HG03432 (cell line): ENCODE data around the gene MAU2.

Experiments
- ATAC-seq: cut with Tn5 transposase; IDR thresholded peaks from one replicate; pipeline ENCODE4 v1.9.1; 2021; ENCODE audit warnings: mild to moderate bottlenecking, moderate library complexity; ENCODE audit not compliant: unreplicated experiment

MAU2 gene, protein sequence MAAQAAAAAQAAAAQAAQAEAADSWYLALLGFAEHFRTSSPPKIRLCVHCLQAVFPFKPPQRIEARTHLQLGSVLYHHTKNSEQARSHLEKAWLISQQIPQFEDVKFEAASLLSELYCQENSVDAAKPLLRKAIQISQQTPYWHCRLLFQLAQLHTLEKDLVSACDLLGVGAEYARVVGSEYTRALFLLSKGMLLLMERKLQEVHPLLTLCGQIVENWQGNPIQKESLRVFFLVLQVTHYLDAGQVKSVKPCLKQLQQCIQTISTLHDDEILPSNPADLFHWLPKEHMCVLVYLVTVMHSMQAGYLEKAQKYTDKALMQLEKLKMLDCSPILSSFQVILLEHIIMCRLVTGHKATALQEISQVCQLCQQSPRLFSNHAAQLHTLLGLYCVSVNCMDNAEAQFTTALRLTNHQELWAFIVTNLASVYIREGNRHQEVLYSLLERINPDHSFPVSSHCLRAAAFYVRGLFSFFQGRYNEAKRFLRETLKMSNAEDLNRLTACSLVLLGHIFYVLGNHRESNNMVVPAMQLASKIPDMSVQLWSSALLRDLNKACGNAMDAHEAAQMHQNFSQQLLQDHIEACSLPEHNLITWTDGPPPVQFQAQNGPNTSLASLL

DNA sequence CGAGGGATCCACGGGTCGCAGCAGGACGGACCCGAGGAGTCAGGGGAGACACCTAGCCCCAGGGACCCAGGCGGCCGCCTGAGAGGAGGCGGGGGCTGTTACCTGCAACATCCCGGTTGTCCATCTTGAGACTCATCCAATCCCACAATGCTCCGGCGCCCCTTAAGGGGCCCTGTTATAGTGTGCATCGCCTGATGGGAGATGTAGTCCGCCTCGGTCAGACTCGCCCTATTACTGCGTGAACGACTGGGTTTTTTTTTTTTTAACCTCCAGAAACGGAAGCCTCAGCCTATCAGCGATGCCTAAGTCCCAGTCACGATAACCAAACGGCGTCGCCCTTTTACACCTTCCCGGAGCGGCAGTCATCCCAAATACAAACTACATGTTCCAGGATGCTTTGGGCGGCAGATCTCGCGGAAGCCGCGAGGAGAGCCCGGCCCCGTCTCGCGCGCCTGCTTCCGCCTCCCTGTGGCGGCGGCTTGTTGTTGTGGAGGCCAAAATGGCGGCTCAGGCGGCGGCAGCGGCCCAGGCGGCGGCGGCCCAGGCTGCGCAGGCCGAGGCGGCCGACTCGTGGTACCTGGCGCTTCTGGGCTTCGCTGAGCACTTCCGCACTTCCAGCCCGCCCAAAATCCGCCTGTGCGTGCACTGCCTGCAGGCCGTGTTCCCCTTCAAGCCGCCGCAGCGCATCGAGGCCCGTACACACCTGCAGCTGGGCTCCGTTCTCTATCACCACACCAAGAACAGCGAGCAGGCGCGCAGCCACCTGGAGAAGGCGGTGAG is at the start of gene MAU2, which contains the start of gene SUGP1:
TSS of gene MAU2 (plus strand) at position 469 of the 780 bp plus-strand sequence. CDS start at position 500, 31 bp downstream.
TSS of gene SUGP1 (minus strand) at position 149 of the 780 bp plus-strand sequence. CDS start at position 136, 13 bp downstream.
- peak; percentile 90 for ATAC-seq

DNA sequence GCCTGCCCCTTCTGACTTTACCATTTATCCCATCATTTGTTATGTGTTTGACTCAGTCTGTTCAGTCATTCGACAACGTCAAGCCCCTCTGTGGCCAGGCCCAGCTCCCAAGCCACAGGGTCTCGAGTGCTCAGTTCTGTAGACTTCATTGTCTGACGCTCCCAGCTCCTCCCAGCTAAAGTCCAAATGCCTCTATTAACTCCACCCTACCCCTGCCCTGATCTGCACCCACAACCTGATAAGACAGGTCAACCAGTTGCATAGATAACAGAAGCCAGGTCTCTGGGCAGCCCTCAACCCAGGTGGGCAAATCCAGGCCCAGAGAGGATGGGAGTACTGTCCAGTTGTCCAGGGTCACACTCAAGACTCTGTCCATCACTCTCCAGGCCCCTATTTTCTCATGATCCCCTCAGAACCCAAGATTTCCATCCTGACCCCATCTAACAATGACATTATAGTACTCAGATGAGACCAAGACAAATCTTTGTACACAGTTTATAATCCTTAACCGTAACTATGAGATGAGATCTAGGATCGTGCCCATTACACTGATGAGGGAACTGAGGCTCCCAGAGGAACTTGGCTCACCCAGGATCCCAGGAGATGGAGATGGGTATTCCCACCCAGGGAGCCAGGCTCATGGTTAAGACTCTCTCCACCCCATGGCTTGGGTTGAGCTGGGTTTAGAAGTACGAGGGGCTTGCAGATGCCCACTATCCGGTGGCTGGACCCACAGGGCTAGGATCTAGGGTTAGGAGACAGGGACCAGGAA is 48.6 kb upstream of the MAU2 start:
- ATAC-seq = no peak

DNA sequence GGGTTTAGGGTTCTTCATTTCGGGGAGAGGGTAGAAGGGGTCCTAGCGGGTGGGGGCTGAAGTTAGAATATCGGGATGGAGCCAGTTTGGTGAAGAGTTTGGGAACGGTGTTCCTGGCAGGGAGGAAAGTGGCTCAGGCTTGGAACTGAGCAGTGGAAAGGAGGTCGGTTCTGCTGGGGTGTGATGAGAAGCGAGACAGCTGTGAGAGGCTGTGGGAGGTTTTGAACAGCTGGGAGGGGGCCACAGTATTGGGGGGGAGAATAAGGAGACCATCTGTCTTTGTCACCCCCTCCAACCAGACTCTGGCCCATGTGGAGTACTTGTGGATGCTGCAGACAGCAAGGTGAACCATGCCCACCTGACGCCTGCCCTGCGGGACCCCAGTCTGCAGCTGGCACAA is 46.5 kb upstream of the MAU2 start:
- no peak for ATAC-seq

DNA sequence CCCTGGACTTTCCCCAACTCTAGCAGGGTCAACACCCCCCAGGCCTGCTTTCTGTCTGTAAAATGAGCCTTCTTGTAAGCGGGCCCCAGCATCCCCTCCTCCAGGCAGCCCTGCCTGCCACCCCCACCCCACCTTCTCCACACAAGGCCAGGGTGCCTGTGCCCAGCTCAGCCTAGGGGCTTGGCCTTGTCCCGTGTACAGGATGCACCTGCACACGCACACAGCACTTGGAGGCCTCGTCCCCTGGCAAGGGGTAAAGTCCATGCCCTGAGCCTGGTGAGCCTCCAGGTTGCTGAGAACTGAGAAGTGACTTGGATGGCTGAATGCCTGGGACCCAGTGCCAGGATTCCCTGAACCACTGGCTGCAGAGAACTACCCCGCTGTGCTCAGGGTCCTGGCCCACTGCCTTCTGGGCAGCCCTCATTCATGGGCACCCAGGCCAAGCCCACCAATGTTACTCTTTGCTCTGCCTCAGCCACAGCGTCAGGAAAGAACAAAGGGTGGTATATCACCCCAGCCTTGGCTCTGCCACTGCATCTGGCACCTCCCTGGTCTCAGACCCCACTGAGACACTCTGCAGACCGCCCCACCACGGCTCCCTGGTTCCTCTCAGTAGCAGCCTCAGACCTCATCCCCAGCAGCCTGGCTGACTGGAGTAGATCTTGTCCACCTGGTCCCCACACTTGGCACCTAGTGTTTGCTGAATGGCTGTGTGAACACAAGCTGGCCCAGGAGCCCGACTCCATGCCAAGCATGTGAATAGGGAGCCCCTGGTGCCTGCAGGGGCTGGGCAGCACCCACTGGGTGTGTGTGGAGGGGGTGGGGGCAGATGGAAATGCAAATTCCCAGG is 45.7 kb upstream of the MAU2 start:
- no peak for ATAC-seq

DNA sequence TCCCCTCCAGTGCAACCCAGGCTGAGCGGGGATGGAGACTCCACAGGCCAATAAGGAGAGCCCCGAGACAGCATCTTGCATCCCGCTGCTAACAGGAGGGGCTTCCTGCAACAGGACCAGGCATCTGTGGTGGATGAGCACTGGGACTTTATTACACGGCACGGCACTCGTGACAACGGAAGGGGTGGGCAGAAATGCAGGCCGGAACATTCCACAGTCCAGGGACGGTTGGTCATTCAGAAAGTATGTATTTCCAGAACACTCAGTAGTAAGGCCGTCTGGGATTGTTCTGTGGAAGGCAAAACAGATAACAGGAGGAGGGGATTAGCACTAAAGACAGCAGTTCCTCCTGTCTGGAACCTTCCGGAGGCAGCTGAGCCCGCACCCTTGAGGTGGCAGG is 44.2 kb upstream of the MAU2 start:
- ATAC-seq = no peak

DNA sequence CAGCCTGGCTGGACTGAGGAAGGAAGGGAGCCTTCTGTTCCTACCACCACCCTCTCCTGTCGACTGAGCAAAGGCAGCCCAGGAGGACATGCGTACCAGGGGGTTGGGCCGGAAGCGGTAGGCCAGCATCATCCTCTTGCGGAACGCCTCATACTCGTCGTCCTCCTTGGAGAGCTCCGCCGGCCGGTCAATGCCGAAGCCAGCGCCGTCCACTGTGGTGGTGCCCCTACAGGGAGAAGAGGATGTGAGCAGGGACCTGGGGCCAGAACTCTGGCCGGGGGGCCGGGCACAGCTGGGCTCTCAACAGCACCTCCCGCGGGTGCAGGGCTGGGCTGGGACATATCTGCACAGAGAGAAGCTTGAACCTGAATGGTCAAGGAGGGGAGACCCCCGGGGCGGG is 43.8 kb upstream of the MAU2 start:
- ATAC-seq = no peak

DNA sequence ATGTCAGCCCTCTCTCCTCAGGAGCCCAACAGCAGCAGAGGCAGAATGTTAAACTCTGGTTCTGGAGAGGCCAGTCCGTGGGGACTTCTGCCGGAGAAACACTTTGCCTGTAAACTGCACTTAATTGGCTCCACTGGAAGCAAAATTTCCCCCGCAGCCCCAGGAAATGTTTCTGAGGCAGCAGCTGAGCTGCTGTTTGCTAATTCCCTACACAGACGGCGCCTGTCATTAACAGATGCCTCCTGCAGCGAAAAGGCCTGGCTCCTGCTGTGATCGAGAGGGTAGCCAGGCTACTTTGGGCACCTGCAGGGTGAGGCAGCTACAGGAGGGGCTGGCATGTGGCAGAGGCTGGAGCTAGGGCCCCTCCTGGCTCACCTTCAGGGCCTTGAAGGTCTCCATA is 42.3 kb upstream of the MAU2 start:
- ATAC-seq = no peak

DNA sequence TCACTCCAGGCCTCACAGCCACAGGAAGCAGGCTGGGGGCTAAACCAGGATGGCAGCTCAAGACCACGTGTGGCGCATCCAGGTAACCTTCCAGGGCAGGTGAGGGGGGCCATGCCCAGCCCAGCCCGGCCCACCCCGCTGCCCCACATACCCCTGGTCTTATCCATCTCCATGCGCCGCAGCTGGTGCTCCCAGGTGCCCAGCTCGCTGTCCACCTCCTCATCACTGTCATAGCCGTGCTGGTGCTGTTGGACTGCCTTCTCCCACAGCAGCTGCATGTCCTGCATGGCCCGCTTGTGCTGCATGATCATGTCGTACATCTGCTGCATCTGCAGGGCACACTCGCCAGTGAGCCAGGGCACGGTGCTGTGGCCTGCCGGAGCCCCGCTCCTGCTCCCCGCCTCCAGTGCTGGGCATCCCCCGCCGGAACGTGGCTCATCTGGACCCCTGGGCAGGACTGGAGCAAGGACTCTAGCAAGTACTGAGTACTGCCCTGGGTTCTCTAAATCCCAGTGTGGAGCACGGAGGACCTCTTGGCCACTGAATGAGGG is 41.5 kb upstream of the MAU2 start:
- ATAC-seq = no peak

DNA sequence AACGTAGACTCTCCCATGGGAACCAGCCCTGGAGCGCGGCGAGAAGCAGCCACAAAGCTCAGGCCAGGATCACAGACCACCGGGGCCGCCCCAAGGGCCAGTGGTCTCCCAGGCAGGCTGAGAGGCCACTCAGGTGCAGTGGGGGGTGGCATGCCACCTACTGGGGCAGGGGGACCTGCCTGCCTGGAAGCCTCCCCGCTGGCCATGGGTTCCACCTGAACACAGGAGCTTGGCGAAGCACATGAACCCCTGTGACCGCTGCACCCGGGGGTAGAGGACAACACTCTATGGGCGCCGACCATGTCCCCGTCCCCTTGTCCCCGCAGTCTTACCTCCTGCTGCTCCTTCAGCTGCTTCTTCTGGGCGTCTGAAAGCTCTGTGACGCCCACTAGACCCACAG is 40.8 kb upstream of the MAU2 start:
- ATAC-seq = no peak

DNA sequence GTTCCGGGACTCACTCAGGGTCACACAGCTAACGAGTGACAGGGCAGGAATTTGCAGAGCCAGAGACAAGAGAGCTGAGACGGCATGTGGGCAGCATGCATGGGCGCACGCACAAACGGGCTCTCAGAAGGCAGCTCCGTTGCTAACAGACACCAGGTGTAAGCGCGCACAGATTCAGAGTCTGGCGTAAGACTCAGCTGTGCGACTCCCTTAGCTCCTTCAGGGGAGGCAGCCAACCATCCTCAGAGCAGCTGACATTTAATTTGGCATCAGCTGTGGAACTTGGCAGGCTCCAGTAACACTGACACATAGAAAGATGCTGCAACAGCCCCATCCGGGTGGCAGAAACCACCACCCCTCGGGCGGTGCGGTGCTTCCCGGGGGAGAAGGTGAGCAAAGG is 40.1 kb upstream of the MAU2 start:
- ATAC-seq = no peak

DNA sequence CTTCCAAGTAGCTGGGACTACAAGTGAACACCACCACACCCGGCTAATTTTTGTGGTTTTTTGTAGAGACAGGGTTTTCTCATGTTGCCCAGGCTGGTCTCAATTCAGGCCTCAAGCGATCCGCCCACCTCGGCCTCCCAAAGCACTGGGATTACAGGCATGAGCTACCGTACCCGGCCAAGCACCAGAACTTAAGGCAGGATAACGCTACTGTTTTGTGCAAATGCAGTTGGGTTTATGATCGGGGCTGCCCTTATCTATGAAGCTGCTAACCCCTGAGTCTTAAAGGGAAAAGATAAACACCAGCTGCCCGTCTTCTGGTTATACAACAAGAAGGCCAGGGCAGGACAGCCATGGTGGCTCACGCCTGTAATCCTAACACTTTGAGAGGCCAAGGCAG is 34.9 kb upstream of the MAU2 start:
- ATAC-seq = no peak

DNA sequence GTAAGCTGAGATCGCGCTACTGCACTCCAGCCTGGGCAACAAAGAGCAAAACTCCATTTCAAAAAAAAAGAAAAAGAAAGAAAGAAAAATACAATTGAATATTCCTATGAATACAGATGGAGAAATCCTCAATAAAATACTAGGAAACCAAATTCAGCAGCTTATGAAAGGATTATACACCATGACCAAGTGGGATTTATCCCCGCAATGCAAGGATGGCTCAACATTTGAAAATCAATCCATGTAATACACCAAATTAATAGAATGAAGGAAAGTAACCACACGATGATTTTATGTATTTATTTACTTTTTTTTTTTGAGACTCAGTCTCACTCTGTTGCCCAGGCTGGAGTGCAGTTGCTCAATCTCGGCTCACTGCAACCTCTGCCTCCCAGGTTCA is 28.0 kb upstream of the MAU2 start:
- ATAC-seq = no peak

DNA sequence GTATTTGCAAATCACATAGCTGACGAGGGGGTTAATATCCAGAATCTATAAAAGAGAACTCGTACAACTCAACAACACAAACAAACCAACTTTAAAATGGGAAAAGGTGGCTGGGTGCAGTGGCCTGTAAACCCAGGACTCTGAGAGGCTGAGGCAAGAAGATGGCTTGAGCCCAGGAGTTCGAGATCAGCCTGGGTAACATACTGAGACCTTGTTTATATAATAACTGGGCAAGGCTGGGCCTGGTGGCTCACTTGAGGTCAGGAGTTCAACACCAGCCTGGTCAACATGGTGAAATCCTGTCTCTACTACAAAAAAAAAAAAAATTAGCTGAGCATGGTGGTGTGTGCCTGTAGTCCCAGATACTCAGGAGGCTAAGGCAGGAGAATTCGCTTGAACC is 25.7 kb upstream of the MAU2 start:
- ATAC-seq = no peak

DNA sequence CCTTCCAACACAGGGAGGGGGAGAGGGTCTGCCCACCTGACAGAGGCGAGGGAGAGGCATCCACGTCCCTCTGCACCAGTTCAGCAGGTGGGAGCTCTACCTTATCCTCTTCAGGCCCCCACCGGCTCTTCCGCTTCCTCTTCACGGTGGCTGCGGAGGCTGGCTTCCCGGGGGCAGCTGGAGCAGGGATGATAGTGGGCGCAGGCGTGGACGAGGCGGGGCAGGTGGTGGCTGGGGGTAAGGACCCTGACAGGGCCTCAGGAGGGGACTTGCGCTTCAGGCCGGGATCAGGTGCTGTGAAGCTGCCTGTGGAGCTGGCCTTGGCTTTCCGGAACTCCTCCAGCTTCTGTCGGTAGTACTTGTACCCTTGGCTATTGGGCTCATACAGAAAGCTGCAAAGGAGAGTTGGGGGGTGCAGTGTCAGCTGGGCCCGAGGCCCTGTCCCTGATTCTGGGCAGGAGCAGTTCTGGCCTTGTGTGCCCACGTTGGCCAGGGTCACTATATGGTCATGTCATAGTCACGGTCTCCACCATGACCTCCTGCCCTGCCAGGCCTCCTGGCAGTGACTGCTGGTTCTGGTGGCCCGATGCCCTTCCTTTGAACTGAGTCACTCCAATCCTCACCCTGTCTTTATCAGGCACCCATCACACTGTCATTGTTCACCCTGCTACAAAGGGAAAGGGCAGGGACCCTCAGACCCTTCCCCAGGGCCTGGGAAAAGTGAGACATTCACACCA is 23.5 kb upstream of the MAU2 start:
- no peak for ATAC-seq

DNA sequence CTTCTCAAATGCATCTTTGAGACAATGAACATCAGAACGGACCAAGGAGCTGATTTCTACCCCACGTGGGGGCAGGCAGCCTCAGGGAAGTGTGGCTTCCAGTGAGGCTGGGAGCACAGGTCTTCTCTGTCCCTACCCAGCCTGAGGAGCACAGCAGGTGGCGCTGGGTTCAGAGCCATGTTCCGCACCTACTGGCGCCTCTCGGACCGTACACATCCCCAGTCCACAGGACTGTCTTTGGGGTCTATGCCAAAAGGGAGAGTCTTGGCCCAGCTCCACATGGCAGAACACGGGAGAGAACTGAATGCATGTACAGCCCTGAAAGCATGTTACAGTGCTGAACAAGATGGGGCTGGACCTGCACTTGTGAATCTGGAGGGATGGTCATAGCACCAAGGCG is 22.9 kb upstream of the MAU2 start:
- no peak for ATAC-seq

DNA sequence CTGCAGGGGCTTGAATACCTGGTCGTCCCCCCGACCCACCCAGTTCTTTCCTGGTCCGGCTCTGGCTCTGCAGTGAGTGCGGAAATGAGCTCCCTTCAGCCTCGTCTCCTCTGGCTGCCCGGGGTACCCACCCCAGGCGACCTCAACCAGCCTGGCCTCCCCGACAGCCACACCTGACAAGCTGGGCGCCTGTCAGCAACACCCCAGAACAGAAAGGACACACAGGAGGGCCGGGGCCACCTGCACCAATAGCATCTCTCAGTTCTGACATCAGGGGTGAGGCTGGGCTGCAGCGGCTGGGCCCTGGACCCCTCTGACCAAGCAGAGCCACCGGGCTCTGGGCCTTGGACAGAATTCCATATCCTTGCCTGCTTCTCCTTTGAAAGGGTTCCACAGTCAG is 20.0 kb upstream of the MAU2 start:
- no peak for ATAC-seq

DNA sequence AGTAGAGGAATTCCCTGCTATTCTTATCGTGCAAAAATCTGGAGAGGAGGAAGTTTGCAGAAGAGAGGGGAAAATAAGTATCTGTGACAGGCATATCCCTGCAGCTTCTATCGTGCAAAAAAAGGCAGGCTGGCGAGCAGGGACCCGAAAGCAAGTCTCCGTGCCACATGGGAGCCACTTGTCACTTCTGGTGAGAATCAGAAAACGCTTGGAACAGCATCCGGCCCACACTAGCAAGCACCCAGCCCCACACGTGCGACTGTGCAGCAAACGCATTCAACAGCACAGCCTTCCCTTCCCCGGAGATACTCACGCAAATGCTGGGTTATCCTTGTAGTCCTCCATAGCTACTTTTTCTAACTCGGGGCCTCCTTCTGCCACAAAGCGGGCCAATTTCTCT is 17.2 kb upstream of the MAU2 start:
- no peak for ATAC-seq

DNA sequence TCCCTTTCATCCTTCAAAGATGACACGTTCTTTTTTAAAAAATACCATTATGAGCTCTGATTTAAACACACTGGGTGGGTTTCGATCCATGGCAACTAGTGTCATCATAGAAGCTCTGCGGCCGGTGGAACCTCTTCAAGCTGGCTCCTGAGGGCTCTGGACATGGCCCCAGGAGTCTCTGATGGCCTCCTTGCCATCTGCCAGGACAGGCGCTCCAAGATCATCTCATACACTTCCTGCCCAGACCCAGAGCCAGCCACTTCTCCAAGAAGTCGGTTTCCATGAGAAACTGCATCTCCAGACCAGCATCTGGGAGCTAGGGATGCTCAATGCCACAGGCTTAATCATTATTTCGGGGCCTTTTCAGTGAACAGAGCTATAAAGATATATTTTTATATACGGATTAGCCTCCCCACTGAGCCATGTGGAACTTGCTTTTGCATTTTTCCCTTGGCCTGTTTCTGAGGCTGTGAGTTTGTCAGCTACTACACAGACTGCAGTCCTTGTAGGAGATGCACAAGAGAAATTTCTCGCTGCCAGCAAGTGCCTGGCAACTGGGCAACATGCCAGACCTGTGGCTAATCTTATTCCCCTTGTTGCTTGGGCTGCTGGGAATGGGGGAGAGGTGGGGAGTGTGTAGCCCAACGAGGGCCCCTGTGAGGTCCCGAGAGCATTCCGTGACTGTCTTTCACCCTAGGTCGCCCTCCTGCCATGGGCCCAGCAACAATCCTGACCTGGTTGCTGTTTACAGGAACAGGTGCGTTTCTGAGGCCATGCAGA is 16.3 kb upstream of the MAU2 start:
- ATAC-seq = no peak
